DMS79 treated with DMSO at 0.1 percent for 48 hours (cell line): ENCODE results near the gene MFSD6.
"Not testable (repeated sequence)": the region's sequence is repeated elsewhere in the genome, so short reads cannot be mapped to it uniquely, and the experiment has no call there.

Experiments used
- DNase-seq: peaks from one replicate; lab custom pipeline; 2025; lab: John Stamatoyannopoulos, UW

Gene MFSD6

GRCh38 chr2:190466819-190467446 is 58.8 kb downstream of the MFSD6 start:
- peak; percentile 43 for DNase-seq

GRCh38 chr2:190467575-190468083 is 59.5 kb downstream of the MFSD6 start:
- peak; percentile 98 for DNase-seq

- DNase-seq, result not testable (repeated sequence)
Measured at GRCh38 chr2:190468354-190468753, 60.2 kb downstream of the MFSD6 start.

GRCh38 chr2:190468814-190469569 is 60.8 kb downstream of the MFSD6 start:
- peak; percentile 99 for DNase-seq

- peak; percentile 98 for DNase-seq
Measured at GRCh38 chr2:190469771-190470170, 61.6 kb downstream of the MFSD6 start.

- DNase-seq, result peak; percentile 77
Measured at GRCh38 chr2:190470256-190470826, 62.2 kb downstream of the MFSD6 start.

GRCh38 chr2:190477661-190478454 is 69.7 kb downstream of the MFSD6 start:
- DNase-seq, result peak; percentile 89

- no peak for DNase-seq
Measured at GRCh38 chr2:190478572-190479195, 70.5 kb downstream of the MFSD6 start.

GRCh38 chr2:190481339-190481738 is 73.2 kb downstream of the MFSD6 start:
- no peak for DNase-seq

- DNase-seq, result no peak
Measured at GRCh38 chr2:190482451-190482850, 74.3 kb downstream of the MFSD6 start.

GRCh38 chr2:190486037-190486623 is 78.0 kb downstream of the MFSD6 start:
- DNase-seq, result no peak

GRCh38 chr2:190488516-190489233 is 80.5 kb downstream of the MFSD6 start:
- DNase-seq, result no peak

- no peak for DNase-seq
Measured at GRCh38 chr2:190489475-190489874, 81.3 kb downstream of the MFSD6 start.

GRCh38 chr2:190490502-190490901 is 82.3 kb downstream of the MFSD6 start:
- no peak for DNase-seq

- DNase-seq, result no peak
Measured at GRCh38 chr2:190493095-190493494, 84.9 kb downstream of the MFSD6 start.

- not testable (repeated sequence) for DNase-seq
Measured at GRCh38 chr2:190494600-190495227, 86.6 kb downstream of the MFSD6 start.

GRCh38 chr2:190497428-190497827 is 89.3 kb downstream of the MFSD6 start:
- DNase-seq, result no peak

GRCh38 chr2:190499273-190499672 is 91.1 kb downstream of the MFSD6 start:
- DNase-seq, result no peak

GRCh38 chr2:190500054-190500502 is 91.9 kb downstream of the MFSD6 start:
- DNase-seq, result no peak

GRCh38 chr2:190501231-190501630 is 93.1 kb downstream of the MFSD6 start:
- no peak for DNase-seq
